ENCODE results near the gene MGARP. TPM values are rescaled to one million over a fixed set of nuclear protein-coding genes. Genes with fewer than 3 reads are reported as not detected.

The MGARP gene
- total and polyA plus RNA-seq, 4 donors: 0.09 to 0.17 (median 0.09) TPM; not detected in 1

DNA sequence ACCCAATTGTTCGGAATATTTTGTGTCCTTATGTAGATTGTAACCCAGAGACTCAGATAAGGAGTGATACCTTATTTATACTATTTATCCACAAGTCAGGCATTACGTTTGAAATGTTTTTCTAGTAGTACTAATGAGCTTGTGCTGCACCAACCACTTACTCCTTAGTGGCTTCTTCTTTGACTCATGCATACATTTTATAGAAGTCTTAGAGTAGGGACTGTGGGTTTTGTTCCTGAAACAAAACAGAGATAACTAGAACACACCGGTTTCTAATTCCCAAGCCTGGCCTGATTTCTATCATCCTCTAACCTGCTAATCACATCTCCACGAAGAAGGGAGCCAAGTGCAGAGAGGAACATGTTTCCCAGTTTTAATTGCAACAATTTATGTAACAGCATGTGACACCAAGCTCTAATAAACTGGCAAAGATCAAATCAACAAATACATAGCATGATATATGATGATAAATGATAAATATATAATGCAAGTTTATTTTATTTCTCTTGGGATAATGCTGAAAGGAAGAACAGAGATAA lies 32.3 kb downstream of the MGARP start:
- 87% methylated on average over 4 of the region's 4 CpGs for WGBS
- Histone ChIP-seq H3K9me3 (ENCODE audit: control insufficient read depth in 4 of 4, low read length in 3 of 4) (no peaks in the 10 kb centered on the region), H3K4me3 (ENCODE audit: low read depth in 1 of 3, low read length in 3 of 3) (no peak overlapping the region), H3K9ac (ENCODE audit: low read depth in 1 of 2, low read length in 2 of 2) (no peak overlapping the region), H3K36me3 (ENCODE audit: control insufficient read depth in 4 of 4, insufficient read depth in 3 of 4, low read depth in 1 of 4, low read length in 3 of 4) (no peaks in the 10 kb centered on the region), H3K4me1 (ENCODE audit: control insufficient read depth in 4 of 4, insufficient read depth in 4 of 4, low read length in 3 of 4) (peaks cover 0 to 3% (median 0%) of the 10 kb centered on the region in 4 donors), H3K27me3 (ENCODE audit: control insufficient read depth in 4 of 4, insufficient read depth in 4 of 4, low read length in 3 of 4) (no peaks in the 10 kb centered on the region), H3K27ac (ENCODE audit: low read depth in 1 of 2, low read length in 2 of 2) (no peak overlapping the region)
- TF ChIP-seq, protein P1, sequence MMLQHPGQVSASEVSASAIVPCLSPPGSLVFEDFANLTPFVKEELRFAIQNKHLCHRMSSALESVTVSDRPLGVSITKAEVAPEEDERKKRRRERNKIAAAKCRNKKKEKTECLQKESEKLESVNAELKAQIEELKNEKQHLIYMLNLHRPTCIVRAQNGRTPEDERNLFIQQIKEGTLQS (IDR thresholded peaks at IDR 0.05): no peak
- no peak for TF ChIP-seq EGR1 (IDR thresholded peaks at IDR 0.05; ENCODE audit: low read depth in 2 of 2)
- TF ChIP-seq JUND (IDR thresholded peaks at IDR 0.05): no peak
- no peak for TF ChIP-seq NR2F2 (IDR thresholded peaks at IDR 0.05)
- no peak for TF ChIP-seq RAD21 (IDR thresholded peaks at IDR 0.05)
- TF ChIP-seq TAF1 (conservative IDR thresholded peaks at IDR 0.05): no peak
- no peak for TF ChIP-seq YY1 (IDR thresholded peaks at IDR 0.05)
- TF ChIP-seq HNF4A (conservative IDR thresholded peaks at IDR 0.05): no peak
- TF ChIP-seq HNF4G (IDR thresholded peaks at IDR 0.05): no peak
- no peak for TF ChIP-seq FOXA1 (IDR thresholded peaks at IDR 0.05)
- TF ChIP-seq, protein P2, sequence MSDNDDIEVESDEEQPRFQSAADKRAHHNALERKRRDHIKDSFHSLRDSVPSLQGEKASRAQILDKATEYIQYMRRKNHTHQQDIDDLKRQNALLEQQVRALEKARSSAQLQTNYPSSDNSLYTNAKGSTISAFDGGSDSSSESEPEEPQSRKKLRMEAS (IDR thresholded peaks at IDR 0.05): no peak
- TF ChIP-seq, protein P3, sequence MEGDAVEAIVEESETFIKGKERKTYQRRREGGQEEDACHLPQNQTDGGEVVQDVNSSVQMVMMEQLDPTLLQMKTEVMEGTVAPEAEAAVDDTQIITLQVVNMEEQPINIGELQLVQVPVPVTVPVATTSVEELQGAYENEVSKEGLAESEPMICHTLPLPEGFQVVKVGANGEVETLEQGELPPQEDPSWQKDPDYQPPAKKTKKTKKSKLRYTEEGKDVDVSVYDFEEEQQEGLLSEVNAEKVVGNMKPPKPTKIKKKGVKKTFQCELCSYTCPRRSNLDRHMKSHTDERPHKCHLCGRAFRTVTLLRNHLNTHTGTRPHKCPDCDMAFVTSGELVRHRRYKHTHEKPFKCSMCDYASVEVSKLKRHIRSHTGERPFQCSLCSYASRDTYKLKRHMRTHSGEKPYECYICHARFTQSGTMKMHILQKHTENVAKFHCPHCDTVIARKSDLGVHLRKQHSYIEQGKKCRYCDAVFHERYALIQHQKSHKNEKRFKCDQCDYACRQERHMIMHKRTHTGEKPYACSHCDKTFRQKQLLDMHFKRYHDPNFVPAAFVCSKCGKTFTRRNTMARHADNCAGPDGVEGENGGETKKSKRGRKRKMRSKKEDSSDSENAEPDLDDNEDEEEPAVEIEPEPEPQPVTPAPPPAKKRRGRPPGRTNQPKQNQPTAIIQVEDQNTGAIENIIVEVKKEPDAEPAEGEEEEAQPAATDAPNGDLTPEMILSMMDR (IDR thresholded peaks at IDR 0.05; ENCODE audit: low read depth, low read length, missing input control): no peak
- no peak for TF ChIP-seq SP1 (IDR thresholded peaks at IDR 0.05)
- TF ChIP-seq, protein P4, sequence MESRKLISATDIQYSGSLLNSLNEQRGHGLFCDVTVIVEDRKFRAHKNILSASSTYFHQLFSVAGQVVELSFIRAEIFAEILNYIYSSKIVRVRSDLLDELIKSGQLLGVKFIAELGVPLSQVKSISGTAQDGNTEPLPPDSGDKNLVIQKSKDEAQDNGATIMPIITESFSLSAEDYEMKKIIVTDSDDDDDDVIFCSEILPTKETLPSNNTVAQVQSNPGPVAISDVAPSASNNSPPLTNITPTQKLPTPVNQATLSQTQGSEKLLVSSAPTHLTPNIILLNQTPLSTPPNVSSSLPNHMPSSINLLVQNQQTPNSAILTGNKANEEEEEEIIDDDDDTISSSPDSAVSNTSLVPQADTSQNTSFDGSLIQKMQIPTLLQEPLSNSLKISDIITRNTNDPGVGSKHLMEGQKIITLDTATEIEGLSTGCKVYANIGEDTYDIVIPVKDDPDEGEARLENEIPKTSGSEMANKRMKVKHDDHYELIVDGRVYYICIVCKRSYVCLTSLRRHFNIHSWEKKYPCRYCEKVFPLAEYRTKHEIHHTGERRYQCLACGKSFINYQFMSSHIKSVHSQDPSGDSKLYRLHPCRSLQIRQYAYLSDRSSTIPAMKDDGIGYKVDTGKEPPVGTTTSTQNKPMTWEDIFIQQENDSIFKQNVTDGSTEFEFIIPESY (IDR thresholded peaks at IDR 0.05): no peak
- TF ChIP-seq, protein P5, sequence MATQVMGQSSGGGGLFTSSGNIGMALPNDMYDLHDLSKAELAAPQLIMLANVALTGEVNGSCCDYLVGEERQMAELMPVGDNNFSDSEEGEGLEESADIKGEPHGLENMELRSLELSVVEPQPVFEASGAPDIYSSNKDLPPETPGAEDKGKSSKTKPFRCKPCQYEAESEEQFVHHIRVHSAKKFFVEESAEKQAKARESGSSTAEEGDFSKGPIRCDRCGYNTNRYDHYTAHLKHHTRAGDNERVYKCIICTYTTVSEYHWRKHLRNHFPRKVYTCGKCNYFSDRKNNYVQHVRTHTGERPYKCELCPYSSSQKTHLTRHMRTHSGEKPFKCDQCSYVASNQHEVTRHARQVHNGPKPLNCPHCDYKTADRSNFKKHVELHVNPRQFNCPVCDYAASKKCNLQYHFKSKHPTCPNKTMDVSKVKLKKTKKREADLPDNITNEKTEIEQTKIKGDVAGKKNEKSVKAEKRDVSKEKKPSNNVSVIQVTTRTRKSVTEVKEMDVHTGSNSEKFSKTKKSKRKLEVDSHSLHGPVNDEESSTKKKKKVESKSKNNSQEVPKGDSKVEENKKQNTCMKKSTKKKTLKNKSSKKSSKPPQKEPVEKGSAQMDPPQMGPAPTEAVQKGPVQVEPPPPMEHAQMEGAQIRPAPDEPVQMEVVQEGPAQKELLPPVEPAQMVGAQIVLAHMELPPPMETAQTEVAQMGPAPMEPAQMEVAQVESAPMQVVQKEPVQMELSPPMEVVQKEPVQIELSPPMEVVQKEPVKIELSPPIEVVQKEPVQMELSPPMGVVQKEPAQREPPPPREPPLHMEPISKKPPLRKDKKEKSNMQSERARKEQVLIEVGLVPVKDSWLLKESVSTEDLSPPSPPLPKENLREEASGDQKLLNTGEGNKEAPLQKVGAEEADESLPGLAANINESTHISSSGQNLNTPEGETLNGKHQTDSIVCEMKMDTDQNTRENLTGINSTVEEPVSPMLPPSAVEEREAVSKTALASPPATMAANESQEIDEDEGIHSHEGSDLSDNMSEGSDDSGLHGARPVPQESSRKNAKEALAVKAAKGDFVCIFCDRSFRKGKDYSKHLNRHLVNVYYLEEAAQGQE (IDR thresholded peaks at IDR 0.05): no peak
- no peak for TF ChIP-seq GABPA (IDR thresholded peaks at IDR 0.05 in 1 of 2, conservative IDR thresholded peaks at IDR 0.05 in 1 of 2)
- TF ChIP-seq FOXA2 (IDR thresholded peaks at IDR 0.05): no peak
- no peak for TF ChIP-seq RXRA (IDR thresholded peaks at IDR 0.05)
- no peak for DNase-seq (ENCODE audit: low spot score)
